ENCODE results near the gene ATF4. TPM values are rescaled to one million over a fixed set of nuclear protein-coding genes. Genes with fewer than 3 reads are reported as not detected.

ATF4 gene
- total and polyA plus RNA-seq, 2 donors (not counting 3 experiments of a cell fraction or from before 2014, with no cell fraction given) = 312 to 668 TPM

GRCh38 chr22:39545386-39546365 lies 25.3 kb downstream of the ATF4 start:
- DNase-seq (ENCODE audit: low read depth, low spot score) = peak; percentile 34
- Histone ChIP-seq H3K36me3 (ENCODE audit: control insufficient read depth in 2 of 2, extremely low read depth in 1 of 2, insufficient read depth in 2 of 2, low read length in 2 of 2) (no peaks in the 10 kb centered on the region), H3K79me2 (ENCODE audit: control insufficient read depth, insufficient read depth, low read length) (no peaks in the 10 kb centered on the region), H2AFZ (ENCODE audit: low read depth, low read length) (no peak overlapping the region), H3K4me2 (ENCODE audit: insufficient read depth, low read length) (no peak overlapping the region), H3K27me3 (ENCODE audit: control insufficient read depth in 2 of 2, insufficient read depth in 2 of 2, low read length in 2 of 2) (no peaks in the 10 kb centered on the region), H3K4me3 (replicated peaks in 1 of 3; ENCODE audit: insufficient read depth in 1 of 3, low read depth in 1 of 3, low read length in 3 of 3) (no peak overlapping the region), H3K27ac (ENCODE audit: insufficient read depth, low read depth, low read length) (no peak overlapping the region), H3K9me3 (replicated peaks; ENCODE audit: control insufficient read depth, insufficient read depth, low read length) (no peaks in the 10 kb centered on the region), H3K9me1 (replicated peaks; ENCODE audit: control insufficient read depth, extremely low read depth, insufficient read depth, low read length) (no peaks in the 10 kb centered on the region), H3K9ac (replicated peaks; ENCODE audit: extremely low read depth, insufficient read depth, low read length) (no peak overlapping the region), H3K4me1 (ENCODE audit: control insufficient read depth, extremely low read depth, insufficient read depth, low read length) (no peaks in the 10 kb centered on the region), H4K20me1 (replicated peaks; ENCODE audit: control insufficient read depth, extremely low read depth, insufficient read depth, low read length) (no peaks in the 10 kb centered on the region)
- POLR2A ChIA-PET = no interaction called here
- TF ChIP-seq MYC (IDR thresholded peaks at IDR 0.05; ENCODE audit: low read depth, low read length) = no peak
- peak; percentile 46 for TF ChIP-seq EZH2 (IDR thresholded peaks at IDR 0.05; ENCODE audit: borderline replicate concordance, low read depth, low read length, severe bottlenecking)
- no TSS peak for BruUV-seq (replicated peaks)
- intact Hi-C loops (cut with micrococcal nuclease) (no loop called here), dilution Hi-C loops (cut with MboI; ENCODE audit: extremely low pct_ligation_motif_present, low sequenced_read_pairs) (no loop called here)
- CTCF ChIA-PET = interaction anchor here (0.6 to 4.2 kb wide), 5 partner anchors 257 to 1228 kb away, joined by 3 to 51 read pairs (median 4); no protein-coding TSS in a partner anchor
- peak; percentile 46 for FAIRE-seq

GRCh38 chr22:39546889-39547586 lies 26.7 kb downstream of the ATF4 start:
- no peaks in the 10 kb centered on the region for H3K27me3 ChIP-seq (ENCODE audit: control insufficient read depth in 2 of 2, insufficient read depth in 2 of 2, low read length in 2 of 2)
- no peak overlapping the region for H3K4me2 ChIP-seq (ENCODE audit: insufficient read depth, low read length)
- no peaks in the 10 kb centered on the region for H3K4me1 ChIP-seq (ENCODE audit: control insufficient read depth, extremely low read depth, insufficient read depth, low read length)
- CTCF ChIA-PET = interaction anchor here (1.0 kb wide), 1 partner anchor 478 kb away, joined by 5 read pairs; no protein-coding TSS in a partner anchor
- DNase-seq (ENCODE audit: low read depth, low spot score) (no peak), FAIRE-seq (no peak)
- H3K79me2 ChIP-seq (ENCODE audit: control insufficient read depth, insufficient read depth, low read length) = no peaks in the 10 kb centered on the region
- no TSS peak for BruUV-seq (replicated peaks)
- dilution Hi-C loops (cut with MboI; ENCODE audit: extremely low pct_ligation_motif_present, low sequenced_read_pairs) = no loop called here
- no peak overlapping the region for H2AFZ ChIP-seq (ENCODE audit: low read depth, low read length)
- TF ChIP-seq POLR2AphosphoS5 (IDR thresholded peaks at IDR 0.05; ENCODE audit: insufficient read depth, low read depth, low read length) (no peak), GATA2 (IDR thresholded peaks at IDR 0.05; ENCODE audit: insufficient read depth, insufficient read length, low read depth, low read length) (no peak), POLR2A (IDR thresholded peaks at IDR 0.05; ENCODE audit: low read depth, low read length) (no peak), FOS (IDR thresholded peaks at IDR 0.05; ENCODE audit: borderline replicate concordance, insufficient read depth, low read length) (no peak), CTCF (IDR thresholded peaks at IDR 0.05; ENCODE audit: extremely low read depth in 1 of 2, insufficient read depth in 1 of 2, low read depth in 1 of 2, low read length in 2 of 2) (no peak), MAX (IDR thresholded peaks at IDR 0.05; ENCODE audit: insufficient read depth, insufficient read length) (no peak), JUN (IDR thresholded peaks at IDR 0.05; ENCODE audit: borderline replicate concordance, insufficient read depth, insufficient read length, low read depth) (no peak), MYC (IDR thresholded peaks at IDR 0.05; ENCODE audit: low read depth, low read length) (no peak), EZH2 (IDR thresholded peaks at IDR 0.05; ENCODE audit: borderline replicate concordance, low read depth, low read length, severe bottlenecking) (no peak)
- POLR2A ChIA-PET = no interaction called here
- intact Hi-C loops (cut with micrococcal nuclease) = no loop called here
- no peak overlapping the region for H3K27ac ChIP-seq (ENCODE audit: insufficient read depth, low read depth, low read length)
- no peak overlapping the region for H3K4me3 ChIP-seq (replicated peaks in 1 of 3; ENCODE audit: insufficient read depth in 1 of 3, low read depth in 1 of 3, low read length in 3 of 3)
- H3K9ac ChIP-seq (replicated peaks; ENCODE audit: extremely low read depth, insufficient read depth, low read length) = no peak overlapping the region
- no peaks in the 10 kb centered on the region for H3K36me3 ChIP-seq (ENCODE audit: control insufficient read depth in 2 of 2, extremely low read depth in 1 of 2, insufficient read depth in 2 of 2, low read length in 2 of 2)
- no peaks in the 10 kb centered on the region for H3K9me3 ChIP-seq (replicated peaks; ENCODE audit: control insufficient read depth, insufficient read depth, low read length)
- H4K20me1 ChIP-seq (replicated peaks; ENCODE audit: control insufficient read depth, extremely low read depth, insufficient read depth, low read length) = no peaks in the 10 kb centered on the region
- H3K9me1 ChIP-seq (replicated peaks; ENCODE audit: control insufficient read depth, extremely low read depth, insufficient read depth, low read length) = no peaks in the 10 kb centered on the region
